IPS DF 19.7 (cell line): ENCODE measurements around the gene COMMD10.

ENCODE experiments used
- DNase-seq: peaks from one replicate; pipeline ENCODE4 v3.0.0-alpha.2; 2013; ENCODE audit warnings: low read depth, low spot score

The COMMD10 gene

DNA sequence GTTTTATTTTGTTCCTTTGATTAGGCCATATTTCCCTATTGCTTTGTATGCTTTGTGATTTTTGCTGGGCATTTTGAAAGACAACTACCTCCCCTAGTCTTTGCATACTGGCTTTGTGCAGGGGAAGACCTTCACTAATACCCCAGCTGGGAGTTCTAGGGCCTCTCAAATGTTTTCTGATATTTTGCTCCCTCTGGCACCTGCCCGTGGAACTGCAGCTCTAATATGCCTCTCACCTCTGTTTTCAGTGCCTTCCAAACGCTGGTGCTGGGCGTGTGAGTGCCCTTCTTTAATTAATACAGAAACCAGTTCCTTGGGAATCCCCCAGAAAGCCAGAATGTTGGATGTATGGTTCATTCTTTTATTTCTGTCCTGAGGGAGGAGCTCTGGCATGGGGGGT is 204.5 kb downstream of the COMMD10 start:
- peak; percentile 20 for DNase-seq

DNA sequence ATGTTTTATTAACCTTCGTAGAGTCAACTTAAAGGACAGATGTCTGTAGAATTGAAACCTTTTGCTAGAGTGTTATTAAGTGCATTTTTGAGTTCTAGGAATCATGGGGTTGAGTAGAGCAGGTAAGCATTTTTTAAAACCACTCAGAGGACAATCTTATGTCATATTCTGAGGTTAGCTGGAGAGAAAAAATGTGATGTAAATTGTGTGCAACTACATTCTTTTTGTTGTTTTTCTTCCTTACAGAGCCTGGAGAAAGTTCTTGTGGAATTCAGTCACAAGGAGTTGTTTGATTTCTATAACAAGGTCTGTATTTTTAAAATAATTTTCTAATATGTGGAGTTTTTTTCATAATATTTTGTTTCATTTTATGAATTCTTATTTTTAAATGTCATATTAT is 206.4 kb downstream of the COMMD10 start:
- no peak for DNase-seq

DNA sequence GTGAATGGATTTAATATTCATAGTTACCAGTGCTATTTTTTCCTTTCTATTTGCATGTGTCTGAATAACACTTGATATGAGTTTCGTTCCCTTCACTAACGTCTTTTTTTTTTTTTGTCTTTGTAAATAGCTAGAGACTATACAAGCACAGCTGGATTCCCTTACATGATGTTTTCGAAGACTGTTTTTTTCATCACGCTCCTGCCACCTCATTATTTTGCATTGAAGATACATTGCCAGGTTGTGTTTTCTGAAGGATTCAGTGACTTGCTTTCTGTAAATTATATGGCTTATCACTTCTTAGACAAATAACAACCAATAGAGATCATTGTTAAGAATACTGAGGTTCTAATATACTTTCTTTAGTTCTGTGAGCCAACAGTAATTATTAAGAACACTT is 207.5 kb downstream of the COMMD10 start:
- DNase-seq = no peak

DNA sequence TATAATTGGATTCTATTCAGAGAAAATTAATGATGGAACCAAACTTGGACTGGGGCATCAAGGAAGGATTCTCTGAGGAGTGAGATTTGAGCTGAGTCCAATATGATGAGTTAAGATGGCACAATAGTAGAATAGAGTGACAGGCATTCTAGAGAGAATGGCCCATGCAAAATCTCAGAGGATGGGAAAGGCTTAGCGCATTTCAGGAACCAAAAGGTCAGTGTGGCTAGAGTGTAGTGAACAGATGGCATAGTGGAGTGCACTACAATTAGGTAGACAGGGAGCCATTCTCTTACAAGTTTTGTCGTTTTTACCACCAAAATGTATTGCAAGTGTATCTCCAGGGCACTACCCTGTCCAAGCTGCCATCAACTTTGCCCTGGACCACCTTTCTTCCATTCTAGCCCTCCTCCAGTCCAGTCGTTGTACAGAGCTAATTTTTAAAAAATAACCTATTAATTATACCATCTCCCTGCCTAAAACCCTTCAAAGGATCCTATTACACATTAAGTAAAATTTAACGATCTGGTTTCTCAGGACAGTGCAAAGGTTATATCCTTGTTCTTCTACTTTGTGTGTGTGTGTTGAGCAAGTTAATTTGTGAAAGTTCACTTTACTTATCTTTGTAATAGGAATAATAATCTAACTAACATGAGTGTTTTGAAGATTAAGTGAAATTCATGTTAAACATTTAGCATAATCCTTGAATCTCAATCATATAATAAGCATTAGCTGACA is 211.7 kb downstream of the COMMD10 start:
- DNase-seq = no peak

DNA sequence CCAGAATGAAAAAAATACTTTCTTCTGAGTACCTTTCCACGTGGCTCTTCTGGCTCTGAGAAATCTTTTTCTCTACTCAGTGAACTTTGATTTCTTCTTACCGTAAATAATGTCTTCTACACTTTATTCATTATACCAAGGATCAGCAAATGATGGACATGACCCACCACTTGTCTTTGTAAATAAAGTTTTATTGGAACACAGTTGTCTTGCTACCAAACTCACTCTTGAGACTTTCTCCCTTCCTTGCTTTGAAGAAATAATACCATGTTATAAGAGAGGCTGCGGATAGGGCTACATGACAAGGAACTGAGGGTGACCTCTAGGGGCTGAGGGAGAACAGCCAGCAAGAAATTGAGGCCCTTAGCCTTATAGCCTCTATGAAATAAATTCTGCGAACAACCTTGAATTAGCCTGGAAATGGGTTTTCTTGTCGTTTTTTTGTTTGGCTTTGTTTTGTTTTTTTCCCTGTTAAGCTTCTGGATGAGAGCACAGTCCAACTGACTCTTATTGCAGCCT is 212.5 kb downstream of the COMMD10 start:
- DNase-seq = no peak

DNA sequence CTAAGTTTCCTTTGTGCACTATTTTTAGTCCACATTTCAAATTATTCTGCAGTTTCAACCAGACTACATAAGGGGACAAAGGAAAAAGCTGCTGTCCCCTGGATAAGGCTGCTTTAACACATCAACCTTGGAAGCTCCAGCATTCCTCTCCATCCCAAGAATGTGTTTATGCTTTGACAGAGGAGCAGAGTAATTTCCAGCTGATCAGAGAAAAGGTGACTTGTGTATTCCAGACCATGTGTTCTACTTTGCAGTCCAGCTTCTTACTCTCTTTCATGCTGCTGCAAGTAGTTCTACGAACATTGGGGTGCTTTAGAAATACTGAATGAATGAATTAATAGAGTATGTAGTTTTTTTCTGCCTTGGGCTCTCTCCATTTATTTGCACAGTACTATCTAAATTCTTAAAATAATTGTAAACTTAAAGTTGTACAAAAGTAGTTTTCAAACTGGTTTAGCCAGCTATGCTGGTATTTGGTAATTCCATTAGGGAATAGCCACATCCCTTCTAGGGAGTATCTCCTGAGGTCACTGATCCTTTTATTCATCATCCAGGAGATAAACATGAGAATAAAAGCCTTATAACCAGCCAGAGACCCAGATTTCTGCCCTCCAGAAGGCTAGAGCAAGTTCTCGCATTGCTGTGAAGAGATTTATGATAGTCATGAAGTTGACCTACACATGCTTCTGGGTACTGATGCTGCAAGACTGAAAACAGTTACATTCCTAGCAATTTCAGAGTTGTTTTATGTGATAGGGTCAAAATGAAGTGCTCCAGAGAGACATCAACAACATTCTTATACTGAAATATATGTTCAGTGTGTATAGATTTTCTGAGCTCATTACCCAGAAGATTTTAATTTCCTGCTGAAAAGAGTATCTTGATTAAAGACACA is 215.2 kb downstream of the COMMD10 start:
- DNase-seq = no peak

DNA sequence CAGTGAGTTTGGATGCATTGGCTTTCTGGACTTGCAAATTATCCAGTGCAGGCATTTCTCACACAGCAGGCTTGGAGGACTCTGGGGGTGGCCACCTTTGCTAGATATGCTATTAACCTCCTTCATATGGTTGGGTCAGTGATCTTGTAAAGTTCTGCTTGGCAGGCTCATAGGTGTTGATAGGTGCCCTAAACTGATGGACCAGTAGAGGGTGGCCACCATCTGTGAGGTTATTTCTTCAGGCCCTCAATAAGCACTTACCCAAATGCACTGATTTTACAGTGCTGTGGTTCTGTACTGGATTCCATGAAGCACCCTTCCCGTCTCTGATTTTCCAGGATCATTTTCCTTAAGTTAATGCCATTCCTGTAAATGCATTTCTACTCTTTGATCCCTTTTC is 216.3 kb downstream of the COMMD10 start:
- DNase-seq = no peak

DNA sequence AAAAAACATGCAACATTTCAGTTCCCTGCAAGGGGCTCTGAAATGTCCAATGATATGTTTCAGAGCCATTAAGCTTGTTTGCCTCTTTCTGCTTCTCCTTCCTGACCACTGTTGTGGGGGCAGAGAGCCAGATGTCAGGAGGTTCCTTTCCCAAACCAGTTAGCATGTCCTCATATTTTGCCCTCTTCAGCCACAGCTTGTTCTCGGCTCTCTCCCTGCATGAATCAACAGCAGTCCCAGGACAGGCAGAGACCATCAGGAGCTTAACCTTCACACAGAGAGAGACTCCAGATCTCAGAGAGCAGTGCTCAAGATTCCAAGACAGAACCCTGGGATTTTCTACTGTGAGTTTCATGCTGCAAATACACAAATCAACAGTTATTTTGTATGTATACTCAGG is 218.5 kb downstream of the COMMD10 start:
- no peak for DNase-seq

DNA sequence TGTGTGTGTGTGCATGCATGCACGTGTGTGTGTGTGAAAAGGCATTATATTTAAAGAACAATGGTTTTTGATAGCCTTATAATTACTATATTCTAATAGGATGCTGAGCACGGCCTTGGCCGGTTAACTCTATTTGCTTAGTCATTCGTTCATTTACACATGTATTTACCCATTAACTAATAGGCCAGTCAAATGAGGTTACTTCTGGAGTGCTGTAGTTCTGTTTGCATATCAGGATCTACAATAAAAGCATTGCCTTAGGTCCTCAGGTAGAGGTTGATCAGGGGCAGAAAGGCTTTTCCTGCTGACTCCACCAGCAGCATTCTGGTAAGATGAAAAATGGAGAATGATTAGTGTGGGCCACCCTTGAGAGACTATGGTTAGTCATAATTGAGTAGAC is 219.0 kb downstream of the COMMD10 start:
- no peak for DNase-seq

DNA sequence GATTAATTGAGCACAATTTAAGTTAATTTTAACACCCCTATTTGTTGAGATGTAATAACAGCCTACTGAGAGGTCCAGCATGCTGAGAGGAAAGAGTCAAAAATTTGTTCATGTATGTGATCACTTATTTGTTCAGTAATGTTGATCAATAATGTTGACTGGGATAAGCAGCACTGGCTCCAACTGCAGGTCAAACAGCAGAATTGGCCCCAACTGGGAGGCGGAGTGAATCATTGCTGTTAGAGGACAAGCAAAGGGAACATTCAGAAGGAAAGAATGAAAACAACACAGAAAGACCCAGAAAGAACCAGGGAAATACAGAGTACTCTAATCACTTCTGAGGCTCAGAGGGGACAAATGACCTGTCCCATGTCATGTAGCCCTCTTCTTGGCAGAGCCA is 221.1 kb downstream of the COMMD10 start:
- DNase-seq = no peak

DNA sequence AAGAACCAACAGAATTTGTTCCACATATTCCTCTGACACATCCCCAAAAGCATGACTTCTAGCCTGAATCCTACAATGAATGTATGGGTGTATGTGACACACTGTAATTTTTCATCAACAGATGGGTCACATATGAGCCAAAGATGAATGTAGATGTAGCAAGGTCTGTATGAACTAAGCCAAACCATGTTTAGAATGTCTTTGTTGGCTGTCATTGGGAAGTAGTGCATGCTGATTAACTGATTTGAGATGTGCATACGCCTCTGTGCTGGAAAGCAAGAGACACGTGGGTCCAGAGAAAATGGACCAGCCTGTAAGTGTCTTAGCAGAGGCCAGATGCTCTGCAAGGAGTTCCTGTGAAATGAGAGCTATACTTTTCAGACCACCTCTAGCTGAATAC is 222.0 kb downstream of the COMMD10 start:
- DNase-seq = no peak

DNA sequence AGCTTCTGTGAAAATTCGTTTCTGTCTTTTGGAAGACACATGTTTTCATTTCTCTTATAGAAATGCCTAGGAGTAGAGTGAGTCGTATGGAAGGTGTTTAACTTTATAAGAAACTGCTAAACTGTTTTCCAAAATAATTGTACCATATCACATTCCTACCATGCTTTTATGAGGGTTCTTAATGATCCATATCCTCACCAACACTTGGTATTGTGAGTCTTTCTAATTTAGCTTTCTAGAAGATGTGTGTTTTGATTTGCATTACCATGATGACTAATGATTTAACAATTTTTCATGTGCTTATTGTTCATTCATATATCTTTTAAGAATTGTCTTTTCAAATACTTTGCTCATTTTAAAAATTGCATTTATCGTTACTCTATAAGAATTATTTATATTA is 223.6 kb downstream of the COMMD10 start:
- DNase-seq = no peak

DNA sequence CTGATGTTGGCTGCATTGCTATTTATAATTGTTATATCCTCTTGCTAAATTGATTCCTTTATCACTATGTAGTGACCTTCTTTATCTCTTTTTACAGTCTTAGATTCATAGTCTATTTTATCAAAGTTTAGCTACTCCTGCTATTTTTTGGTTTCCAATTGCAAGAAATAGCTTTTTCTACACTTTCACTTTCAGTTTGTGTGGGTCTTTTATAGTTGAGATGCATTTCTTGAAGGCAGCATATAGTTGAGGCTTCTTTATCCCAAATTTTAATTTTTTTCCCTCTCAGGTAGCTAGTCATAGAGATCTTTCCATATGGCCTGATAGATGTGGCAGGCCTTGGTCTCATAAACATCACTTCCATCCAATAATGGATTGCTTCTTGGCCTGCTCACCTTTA is 228.5 kb downstream of the COMMD10 start:
- DNase-seq = no peak

DNA sequence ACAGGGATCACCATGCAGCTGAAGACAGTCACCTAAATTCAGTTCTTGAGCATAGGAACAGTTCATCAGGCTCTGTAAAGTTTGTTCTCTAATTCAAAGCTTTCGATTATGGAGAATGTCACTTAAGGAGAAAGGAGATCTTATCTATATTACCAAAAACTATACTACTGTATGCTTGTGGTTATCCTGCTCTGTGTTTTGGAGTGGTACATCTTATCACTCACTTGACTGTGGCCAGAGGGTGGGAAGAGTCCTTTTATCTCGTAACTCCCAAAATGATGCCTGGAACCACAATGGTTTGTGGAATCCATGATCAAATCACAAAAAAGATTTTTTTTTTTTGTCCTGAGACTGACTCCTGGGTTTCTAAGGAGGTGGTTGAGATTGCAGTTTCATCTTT is 230.7 kb downstream of the COMMD10 start:
- no peak for DNase-seq

DNA sequence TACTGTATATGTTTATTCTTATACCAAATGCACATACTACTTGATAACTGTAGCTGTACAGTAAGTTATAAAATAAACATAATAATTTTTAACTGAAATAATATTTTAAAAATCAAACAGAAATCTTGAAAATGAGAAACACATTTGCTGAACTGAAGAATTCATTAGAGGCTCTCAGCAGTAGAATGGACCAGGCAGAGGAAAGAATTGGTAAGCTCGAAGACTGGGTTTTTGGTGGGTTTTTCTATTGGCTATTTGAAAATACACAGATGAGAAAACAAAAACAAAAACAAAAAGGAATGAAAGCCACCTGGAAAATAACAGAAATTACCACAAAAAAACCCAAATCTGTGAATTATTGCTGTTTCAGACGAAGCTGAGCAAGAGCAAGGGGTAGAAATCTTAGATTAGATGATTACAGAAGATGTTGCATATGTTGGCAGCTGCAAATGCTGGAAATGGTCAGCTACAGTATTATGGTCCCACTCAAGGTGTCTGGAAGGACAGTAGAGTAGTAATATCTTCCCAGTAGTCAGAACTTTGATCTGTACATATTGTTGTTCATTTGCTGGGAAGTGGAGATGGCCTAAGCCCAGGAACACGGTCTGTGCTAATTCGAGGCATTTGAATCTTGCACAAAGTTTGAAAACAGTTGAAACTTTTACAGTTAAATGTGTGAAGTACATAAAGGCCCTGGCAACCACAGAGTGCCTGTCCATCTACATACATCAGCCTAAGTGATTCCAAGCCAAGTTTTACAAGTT is 233.4 kb downstream of the COMMD10 start:
- DNase-seq = no peak

DNA sequence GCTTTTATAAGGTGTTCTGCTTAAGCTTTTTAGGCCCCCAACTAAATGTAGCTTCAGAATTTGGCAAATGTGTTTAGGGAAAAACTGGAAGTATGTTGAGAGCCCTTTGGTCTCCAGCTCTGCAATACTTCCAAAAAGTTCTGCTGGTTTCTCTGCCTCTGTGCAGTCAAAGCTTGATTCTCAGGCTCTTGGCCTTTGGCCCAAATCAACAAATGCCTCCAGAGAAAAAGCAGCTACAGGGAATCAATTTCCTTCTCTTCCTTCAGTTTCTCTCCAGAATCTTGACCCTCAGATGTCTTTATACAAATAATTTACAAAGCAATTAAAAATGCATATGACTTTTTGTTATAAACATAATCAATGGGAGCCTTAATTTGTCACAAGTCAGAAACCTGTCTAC is 235.7 kb downstream of the COMMD10 start:
- no peak for DNase-seq

DNA sequence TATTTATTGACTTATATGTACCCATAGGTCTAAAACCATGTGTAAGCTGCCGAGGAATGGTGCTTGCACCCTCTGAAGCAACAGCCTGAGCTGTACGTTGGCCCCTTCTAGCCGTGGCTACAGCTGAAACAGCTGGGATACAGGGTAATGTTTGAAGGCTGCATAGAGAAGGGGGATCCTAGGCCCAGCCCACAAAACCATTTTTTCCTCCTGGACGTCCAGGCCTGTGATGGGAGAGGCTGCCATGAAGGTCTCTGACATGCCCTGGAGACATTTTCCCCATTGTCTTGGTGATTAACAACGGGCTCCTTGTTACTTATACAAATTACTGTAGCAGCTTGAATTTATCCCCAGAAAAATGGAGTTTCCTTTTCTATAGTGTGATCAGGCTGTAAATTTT is 244.7 kb downstream of the COMMD10 start:
- DNase-seq = no peak

DNA sequence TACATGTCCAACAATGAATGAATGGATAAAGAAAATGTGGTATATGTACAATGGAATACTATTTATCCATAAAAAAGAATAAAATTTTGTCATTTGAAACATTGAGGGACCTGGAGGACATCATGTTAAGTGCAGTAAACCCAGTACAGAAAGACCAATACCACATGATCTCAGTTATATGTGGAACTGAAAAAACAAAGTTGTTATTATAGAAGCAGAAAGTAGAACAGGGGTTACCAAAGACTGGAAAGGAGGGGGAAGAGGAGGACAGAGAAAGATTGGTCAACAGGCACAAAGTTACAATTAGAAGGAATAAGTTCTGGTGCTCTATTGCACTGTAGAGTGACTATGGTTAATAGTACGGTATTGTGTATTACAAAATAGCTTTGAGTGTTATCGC is 256.0 kb downstream of the COMMD10 start:
- DNase-seq = no peak
